ENCODE data around the gene ROBO4.

GRCh38 chr11:124861670-124862069 is 36.0 kb downstream of the ROBO4 start:
- TF ChIP-seq POLR2AphosphoS5 (IDR thresholded peaks at IDR 0.05): no peak
- TF ChIP-seq, protein P1, sequence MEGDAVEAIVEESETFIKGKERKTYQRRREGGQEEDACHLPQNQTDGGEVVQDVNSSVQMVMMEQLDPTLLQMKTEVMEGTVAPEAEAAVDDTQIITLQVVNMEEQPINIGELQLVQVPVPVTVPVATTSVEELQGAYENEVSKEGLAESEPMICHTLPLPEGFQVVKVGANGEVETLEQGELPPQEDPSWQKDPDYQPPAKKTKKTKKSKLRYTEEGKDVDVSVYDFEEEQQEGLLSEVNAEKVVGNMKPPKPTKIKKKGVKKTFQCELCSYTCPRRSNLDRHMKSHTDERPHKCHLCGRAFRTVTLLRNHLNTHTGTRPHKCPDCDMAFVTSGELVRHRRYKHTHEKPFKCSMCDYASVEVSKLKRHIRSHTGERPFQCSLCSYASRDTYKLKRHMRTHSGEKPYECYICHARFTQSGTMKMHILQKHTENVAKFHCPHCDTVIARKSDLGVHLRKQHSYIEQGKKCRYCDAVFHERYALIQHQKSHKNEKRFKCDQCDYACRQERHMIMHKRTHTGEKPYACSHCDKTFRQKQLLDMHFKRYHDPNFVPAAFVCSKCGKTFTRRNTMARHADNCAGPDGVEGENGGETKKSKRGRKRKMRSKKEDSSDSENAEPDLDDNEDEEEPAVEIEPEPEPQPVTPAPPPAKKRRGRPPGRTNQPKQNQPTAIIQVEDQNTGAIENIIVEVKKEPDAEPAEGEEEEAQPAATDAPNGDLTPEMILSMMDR (IDR thresholded peaks at IDR 0.05 in 8 of 11, conservative IDR thresholded peaks at IDR 0.05 in 3 of 11): no peak
- no peak for TF ChIP-seq POLR2A (IDR thresholded peaks at IDR 0.05)

Data from spleen (tissue), 7 donors.